Endodermal cell (in vitro differentiated cells): ENCODE measurements around the gene NCKAP5. TPM values are rescaled to one million over a fixed set of nuclear protein-coding genes. Genes with fewer than 3 reads are reported as not detected.

ENCODE experiments used
- DNase-seq: peaks from one replicate; pipeline ENCODE4 v3.0.0-alpha.2; 2017
- H3K27ac ChIP-seq: 2 replicates; pipeline ENCODE4 v1.5.1; 2013; ENCODE audit warnings: mild to moderate bottlenecking, low read depth, low read length, moderate library complexity
- H3K27me3 ChIP-seq: 2 replicates; pipeline ENCODE4 v1.6.1; 2013; ENCODE audit warnings: mild to moderate bottlenecking, low read length, moderate library complexity; ENCODE audit not compliant: insufficient read depth, control insufficient read depth, poor library complexity, severe bottlenecking
- H3K36me3 ChIP-seq: 2 replicates; pipeline ENCODE4 v1.7.0; 2013; ENCODE audit warnings: mild to moderate bottlenecking, low read length, moderate library complexity; ENCODE audit not compliant: control insufficient read depth, insufficient read depth
- H3K4me1 ChIP-seq: one replicate; pipeline ENCODE4 v1.7.0; 2013; ENCODE audit warnings: low read length; ENCODE audit not compliant: control insufficient read depth, insufficient read depth
- H3K4me3 ChIP-seq: 2 replicates; pipeline ENCODE4 v1.5.1; 2013; ENCODE audit warnings: mild to moderate bottlenecking, low read length, moderate library complexity
- H3K9ac ChIP-seq: 2 replicates; pipeline ENCODE4 v1.6.1; 2013; ENCODE audit warnings: mild to moderate bottlenecking, low read length, moderate library complexity; ENCODE audit not compliant: poor library complexity, severe bottlenecking; ENCODE audit errors: extremely low read depth
- H3K9me3 ChIP-seq: 2 replicates; pipeline ENCODE4 v1.6.1; 2013; ENCODE audit warnings: mild to moderate bottlenecking, low read length, moderate library complexity; ENCODE audit not compliant: control insufficient read depth
- H3K27ac Mint-ChIP-seq: 2 replicates; pipeline ENCODE4 v1.8.0; 2020; ENCODE audit warnings: mixed read lengths
- H3K27me3 Mint-ChIP-seq: 2 replicates; pipeline ENCODE4 v1.8.0; 2021; ENCODE audit warnings: mild to moderate bottlenecking, mixed read lengths; ENCODE audit not compliant: insufficient read depth
- H3K36me3 Mint-ChIP-seq: 2 replicates; pipeline ENCODE4 v1.8.0; 2020; ENCODE audit warnings: low read depth, mixed read lengths
- H3K4me1 Mint-ChIP-seq: 2 replicates; pipeline ENCODE4 v1.8.0; 2020; ENCODE audit warnings: mixed read lengths
- H3K4me3 Mint-ChIP-seq: 2 replicates; pipeline ENCODE4 v1.8.0; 2020; ENCODE audit warnings: mild to moderate bottlenecking, moderate library complexity, mixed read lengths
- H3K9me3 Mint-ChIP-seq: 2 replicates; pipeline ENCODE4 v1.8.0; 2020; ENCODE audit warnings: mild to moderate bottlenecking, mixed read lengths
- CTCF ChIP-seq: fragments of 200-600 bp; sonication (generic); conservative IDR thresholded peaks from 2 replicates; pipeline ENCODE4 v1.5.0; 2021; ENCODE audit warnings: antibody characterized with exemption, mild to moderate bottlenecking
- WGBS, 2 experiments: methylation state at CpG; one replicate each; pipeline versions ENCODE4 v1.1.5 to v1.1.7; 2013; ENCODE audit warnings: missing lambda C conversion rate in 2 of 2, mixed read lengths in 1 of 2; ENCODE audit not compliant: insufficient coverage in 1 of 2, insufficient read length in 1 of 2; 5-methylcytosine and 5-hydroxymethylcytosine counted together
- total RNA-seq, 2 donors: library from RNA; stranded (reverse); fragmentation: NEBNext Ultra II Directional in 1 of 2; extraction: Animal tissue kit (Norgen Biotek cat#: 25700) in 1 of 2; gene quantifications; 2 replicates in 1 of 2; 3 replicates in 1 of 2; pipeline ENCODE4 v1.2.1, GENCODE V29; 2021

NCKAP5 gene
- total RNA-seq, 2 donors from 2014 or later: 0.58 to 0.92 TPM

DNA sequence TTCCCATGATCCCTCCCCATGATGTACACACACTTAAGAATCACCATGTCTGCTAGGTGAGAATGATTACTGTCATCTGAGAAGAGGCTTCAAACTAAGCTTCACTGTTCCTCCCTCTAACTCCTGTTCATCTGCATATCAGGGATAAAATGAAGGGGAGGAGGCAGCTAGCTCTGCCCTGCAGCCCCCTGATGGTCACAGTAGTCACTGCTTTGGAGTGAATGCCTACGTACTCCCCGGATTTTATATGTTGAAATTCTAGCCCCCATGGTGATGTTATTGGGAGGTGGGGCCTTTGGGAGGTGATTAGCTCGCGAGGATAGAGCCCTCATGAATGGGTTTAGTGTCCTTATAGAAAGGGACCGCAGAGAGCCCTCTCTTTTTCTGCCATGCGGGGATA lies 156.4 kb downstream of the NCKAP5 start:
- no peaks in the 10 kb centered on the region for H3K9me3 Mint-ChIP-seq

GRCh38 chr2:133411101-133411500 lies 157.2 kb downstream of the NCKAP5 start:
- no peaks in the 10 kb centered on the region for H3K4me1 ChIP-seq
- Mint-ChIP-seq H3K36me3 (no peaks in the 10 kb centered on the region), H3K9me3 (no peaks in the 10 kb centered on the region), H3K4me1 (peaks cover 16% of the 10 kb centered on the region), H3K27ac (no peak overlapping the region), H3K4me3 (no peak overlapping the region), H3K27me3 (peaks cover 15% of the 10 kb centered on the region)
- no peak overlapping the region for H3K9ac ChIP-seq
- H3K27me3 ChIP-seq: peaks cover 10% of the 10 kb centered on the region
- no peak overlapping the region for H3K27ac ChIP-seq
- H3K36me3 ChIP-seq: no peaks in the 10 kb centered on the region
- WGBS, 2 experiments: 88 to 100% methylated on average over 2 to 5 of the region's 5 CpGs
- H3K4me3 ChIP-seq: no peak overlapping the region
- DNase-seq: no peak
- no peak for TF ChIP-seq CTCF
- H3K9me3 ChIP-seq: no peaks in the 10 kb centered on the region

More for the DNA sequence above, 156.4 kb downstream of the NCKAP5 start:
- H3K36me3 ChIP-seq: no peaks in the 10 kb centered on the region
- Mint-ChIP-seq H3K27ac (no peak overlapping the region), H3K4me1 (peaks cover 14% of the 10 kb centered on the region), H3K4me3 (no peak overlapping the region), H3K27me3 (peaks cover 14% of the 10 kb centered on the region), H3K36me3 (no peaks in the 10 kb centered on the region)
- peak; percentile 81 for DNase-seq
- no peak overlapping the region for H3K27ac ChIP-seq
- peaks cover 10% of the 10 kb centered on the region for H3K27me3 ChIP-seq
- H3K4me1 ChIP-seq: no peaks in the 10 kb centered on the region
- H3K4me3 ChIP-seq: no peak overlapping the region
- 51 to 55% methylated on average over 3 to 6 of the region's 6 CpGs for WGBS, 2 experiments
- H3K9me3 ChIP-seq: no peaks in the 10 kb centered on the region
- H3K9ac ChIP-seq: no peak overlapping the region
- TF ChIP-seq CTCF: peak; percentile 79

DNA sequence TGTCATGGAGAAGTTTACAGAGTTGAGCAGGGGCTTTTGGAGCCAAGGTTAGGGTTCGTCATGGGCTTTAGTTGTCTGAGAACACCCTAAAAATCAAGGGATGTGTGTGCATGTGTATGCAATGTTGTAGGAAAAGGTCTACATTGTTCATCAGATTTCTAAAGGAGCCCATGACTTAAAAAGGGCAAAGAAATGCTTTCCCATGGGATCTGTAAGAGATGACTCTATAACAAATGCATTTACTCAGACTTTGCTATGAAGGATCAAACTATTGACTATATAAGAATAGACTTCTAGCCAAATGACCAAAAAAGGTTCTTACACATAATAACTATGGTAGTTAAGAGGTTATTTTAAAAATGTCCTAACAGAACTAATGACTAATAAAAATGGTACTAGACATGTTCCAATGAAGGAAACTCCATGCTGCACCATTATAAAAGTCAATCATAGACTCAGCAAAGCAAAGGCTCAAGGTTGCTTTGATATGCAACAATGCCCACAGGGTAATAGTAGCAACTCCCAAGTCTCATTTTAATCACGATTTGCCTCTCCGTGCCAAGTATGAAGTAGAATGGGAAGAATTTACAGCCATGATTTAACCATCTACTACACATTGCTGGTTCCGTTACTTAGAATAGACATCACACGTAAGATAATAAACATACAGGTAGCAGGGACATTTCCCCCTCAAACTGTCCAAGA lies 158.5 kb downstream of the NCKAP5 start:
- Histone ChIP-seq H3K36me3 (no peaks in the 10 kb centered on the region), H3K4me3 (no peak overlapping the region), H3K27ac (no peak overlapping the region), H3K9ac (no peak overlapping the region), H3K4me1 (no peaks in the 10 kb centered on the region), H3K9me3 (no peaks in the 10 kb centered on the region), H3K27me3 (peaks cover 10% of the 10 kb centered on the region)
- no peak for DNase-seq
- Mint-ChIP-seq H3K27me3 (peaks cover 15% of the 10 kb centered on the region), H3K9me3 (no peaks in the 10 kb centered on the region), H3K4me3 (no peak overlapping the region), H3K36me3 (no peaks in the 10 kb centered on the region), H3K4me1 (peaks cover 17% of the 10 kb centered on the region), H3K27ac (no peak overlapping the region)
- WGBS, 2 experiments: 94 to 95% methylated on average over 3 to 5 of the region's 5 CpGs
- TF ChIP-seq CTCF: no peak
